ENCODE measurements around the gene CD209.

The CD209 gene

DNA sequence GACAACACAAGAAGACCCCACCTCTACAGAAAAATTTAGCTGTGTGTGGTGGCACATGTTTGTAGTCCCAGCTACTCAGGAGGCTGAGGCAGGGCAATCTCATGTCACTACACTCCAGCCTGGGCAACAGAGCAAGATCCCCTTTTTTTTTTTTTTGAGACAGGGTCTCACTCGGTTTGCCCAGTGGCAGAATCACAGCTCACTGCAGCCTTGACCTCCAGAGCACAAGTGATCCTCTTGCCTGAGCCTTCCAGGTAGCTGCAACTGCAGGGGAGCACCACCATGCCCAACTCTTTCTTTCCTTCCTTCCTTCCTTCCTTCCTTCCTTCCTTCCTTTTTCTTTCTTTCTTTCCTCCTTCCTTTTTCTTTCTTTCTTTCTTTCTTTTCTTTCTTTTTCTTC lies 11.2 kb downstream of the CD209 start:
- DNase-seq = no peak

DNA sequence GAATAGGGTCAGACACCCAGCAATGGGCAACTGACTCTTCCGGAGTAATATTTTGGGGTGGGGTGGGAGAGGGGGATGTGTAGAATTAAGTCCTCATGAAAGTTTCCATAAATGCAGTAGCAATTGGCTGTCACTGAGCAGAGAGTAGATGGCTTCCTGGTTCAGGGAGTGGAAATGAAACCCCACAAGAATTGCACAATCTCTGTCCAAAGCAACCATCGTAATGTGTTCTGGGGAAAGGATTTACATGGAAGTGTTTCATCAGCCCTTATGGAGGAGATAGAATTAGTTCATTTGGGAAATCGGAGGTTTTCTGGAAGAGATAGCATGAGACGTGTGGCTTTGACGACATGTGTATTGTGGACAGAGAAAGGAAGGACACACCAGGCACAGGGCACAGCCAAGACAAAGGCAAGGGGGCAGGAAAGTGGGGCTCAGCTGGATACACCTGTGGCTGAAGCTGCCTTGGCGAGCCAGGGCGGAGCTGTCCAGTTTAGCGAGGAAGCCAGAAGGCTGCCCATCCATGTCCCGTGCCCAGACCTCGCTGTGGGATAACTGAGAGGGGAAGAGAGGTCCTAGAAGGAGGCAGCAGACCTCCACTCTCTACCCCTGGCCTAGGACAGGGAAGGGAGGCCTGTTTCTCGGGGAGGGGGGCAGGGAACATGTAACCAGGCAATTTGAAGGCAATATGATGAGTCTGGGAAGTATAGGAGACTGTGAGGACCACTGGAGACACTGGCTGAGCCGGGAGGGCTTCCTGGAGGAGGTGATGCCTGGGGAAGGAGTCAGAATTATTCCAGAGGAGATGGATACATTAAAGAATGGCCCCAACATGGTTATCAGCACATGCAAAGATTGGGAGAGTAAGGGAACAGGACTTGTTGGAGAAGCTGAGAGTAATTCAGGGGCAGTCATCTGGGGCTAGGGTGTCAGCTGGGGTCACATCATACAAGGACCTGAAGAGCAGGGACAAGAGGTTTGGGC lies 12.8 kb downstream of the CD209 start:
- DNase-seq = no peak

DNA sequence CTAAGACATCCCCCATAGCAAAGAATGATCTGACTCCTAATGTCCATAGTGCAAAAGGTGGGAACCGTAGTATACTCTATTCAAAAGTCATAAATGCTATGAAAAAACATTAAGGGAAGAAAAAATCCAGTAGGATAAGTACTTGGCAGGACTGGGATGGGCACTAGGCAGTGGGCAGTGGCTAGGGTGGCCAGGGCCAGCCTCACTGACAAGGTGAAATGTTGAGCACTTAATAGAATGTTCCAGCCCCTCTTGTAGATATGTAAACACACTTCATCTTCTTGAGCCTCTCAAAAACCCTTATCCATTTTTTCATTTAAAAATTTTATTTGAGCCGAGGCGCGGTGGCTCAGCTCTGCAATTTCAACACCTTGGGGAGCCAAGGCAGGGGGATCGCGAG lies 14.0 kb downstream of the CD209 start:
- no peak for DNase-seq

GRCh38 chr19:7732045-7732444 lies 15.3 kb downstream of the CD209 start, which contains the start of gene CLEC4G:
TSS of gene CLEC4G (minus strand) at chr19:7732110. CDS start at chr19:7732102, 8 bp downstream.
- DNase-seq = no peak

DNA sequence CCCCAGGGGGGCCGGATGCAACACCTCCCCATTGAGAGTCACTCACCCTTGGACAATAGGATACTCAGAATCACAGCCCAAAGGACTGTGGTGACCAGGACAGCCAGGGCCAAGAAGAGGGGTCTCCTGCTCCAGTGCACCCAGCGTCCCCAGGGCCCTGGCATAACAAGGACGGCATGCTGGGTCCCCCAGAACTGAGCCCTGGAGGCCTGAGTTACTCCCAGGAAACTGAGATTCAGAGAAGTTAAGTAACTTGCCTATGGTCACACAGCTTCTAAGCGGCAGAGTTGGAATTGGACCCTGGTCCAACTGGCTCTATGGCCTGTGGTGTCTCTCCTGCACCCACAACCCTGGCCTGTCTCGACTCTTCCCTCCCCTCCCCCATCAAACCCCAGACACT lies 15.7 kb downstream of the CD209 start:
- no peak for DNase-seq

- no peak for DNase-seq
Measured at GRCh38 chr19:7731218-7731595, 16.1 kb downstream of the CD209 start.

DNA sequence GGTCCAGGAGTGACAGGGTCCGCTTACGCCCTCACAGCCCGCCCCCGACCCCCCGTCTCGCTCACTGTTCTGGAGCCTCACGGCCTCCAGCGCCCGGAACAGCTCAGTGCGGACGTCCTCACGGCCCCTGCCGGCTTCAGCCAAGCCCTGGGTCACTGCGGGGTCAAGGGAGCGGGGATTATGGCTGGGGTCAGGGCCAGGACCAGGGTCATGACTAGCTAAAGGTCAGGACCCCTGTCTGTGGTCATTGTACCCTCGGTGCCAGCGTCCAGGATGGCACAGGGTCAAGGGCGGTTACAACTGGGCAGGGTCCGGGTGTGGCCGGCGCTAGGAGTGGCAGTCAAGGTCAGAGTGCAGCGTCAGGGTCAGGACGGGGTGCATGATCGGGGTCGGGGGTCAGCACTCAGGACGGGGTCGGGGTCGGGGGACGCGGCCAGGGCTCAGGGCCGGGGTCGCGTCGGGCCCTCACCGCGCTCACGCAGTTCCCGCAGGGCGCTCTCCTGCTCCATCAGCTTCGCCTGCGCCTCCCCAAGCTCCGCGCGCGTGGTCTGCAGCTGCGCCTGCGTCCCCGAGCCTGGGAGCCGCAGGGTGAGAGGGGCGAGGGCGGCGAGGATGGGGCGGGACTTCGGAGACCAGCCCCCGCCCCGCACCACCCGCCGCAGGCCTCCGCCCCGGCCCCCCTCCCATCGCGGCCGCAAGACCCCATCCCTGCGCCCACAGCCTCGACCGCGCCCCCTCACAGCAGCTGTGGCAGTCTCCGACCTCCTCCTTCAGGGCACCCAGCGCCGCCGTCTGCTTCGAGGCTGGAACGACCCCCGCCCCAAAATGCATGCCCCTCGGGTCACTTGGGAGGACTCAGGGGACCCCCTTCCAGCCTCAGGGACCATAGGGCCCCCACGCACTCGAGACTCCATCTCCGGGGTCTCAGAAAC lies 16.8 kb downstream of the CD209 start:
- no peak for DNase-seq

DNA sequence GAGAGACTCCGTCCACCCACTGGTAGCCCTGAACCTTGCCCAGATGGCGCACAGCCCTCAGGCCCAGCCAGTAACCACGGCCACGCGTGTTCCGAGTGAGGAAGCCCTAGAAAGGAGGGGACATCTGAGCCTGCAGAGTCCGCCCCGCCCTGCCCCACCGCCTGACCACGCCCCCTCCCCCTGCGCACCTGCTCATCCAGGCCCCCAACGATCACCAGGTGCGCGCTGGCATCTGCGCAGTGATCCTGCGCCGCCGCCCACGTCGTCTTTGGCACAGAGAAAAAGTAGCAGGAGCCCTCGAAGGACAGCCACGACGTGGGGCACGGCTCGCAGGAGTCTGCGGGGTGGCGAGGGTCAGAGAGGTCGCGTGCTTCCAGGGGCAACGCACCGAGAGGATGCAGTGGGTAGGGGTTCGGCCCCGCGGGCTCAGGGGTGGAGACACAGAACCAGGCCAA lies 17.5 kb downstream of the CD209 start:
- DNase-seq = no peak

DNA sequence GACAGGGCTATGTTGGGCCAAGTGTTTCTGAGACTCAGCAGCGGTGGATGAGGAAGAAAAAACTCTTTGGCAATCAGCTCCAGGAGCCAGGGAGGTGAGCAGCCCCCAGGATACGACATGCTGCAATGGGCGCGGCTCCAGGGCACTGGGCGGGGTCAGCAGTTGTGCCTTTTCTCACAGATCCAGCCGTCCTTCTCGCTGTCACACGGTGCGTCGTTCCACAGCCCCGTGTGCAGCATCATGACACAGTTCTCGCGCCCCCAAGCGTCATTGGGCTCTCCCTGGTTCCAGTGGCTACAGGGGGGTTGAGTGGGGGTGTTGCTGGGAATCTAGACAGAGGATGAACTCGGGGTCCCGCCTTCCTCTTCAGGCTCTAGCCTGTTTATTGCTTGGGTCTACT lies 18.1 kb downstream of the CD209 start:
- DNase-seq = no peak

GRCh38 chr19:7725791-7726190 lies 21.5 kb downstream of the CD209 start:
- DNase-seq = no peak

- no peak for DNase-seq
Measured at GRCh38 chr19:7722231-7722651, 25.1 kb downstream of the CD209 start.

- no peak for DNase-seq
Measured at GRCh38 chr19:7720351-7720750, 27.0 kb downstream of the CD209 start.

- no peak for DNase-seq
Measured at GRCh38 chr19:7718668-7719067, 28.7 kb downstream of the CD209 start.

- DNase-seq = no peak
Measured at GRCh38 chr19:7716762-7717161, 30.6 kb downstream of the CD209 start.

- DNase-seq = no peak
Measured at GRCh38 chr19:7715671-7716070, 31.7 kb downstream of the CD209 start.

DNA sequence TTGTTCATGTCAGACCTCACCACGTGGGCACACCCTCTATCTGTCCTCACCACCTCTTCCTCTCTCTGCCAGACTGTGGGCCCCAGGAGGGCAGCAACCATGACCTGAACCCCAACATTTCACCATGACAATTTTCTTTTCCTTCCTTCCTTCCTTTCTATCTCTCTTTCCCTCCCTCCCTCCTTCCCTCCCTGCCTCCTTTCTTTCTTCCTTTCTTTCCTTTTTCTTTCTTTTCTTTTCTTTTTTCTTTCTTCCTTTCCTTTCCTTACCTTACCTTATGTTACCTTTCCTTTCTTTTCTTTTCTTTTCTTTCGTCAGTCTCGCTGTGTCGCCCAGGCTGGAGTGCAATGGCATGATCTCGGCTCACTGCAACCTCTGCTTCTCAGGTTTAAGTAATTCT lies 36.7 kb downstream of the CD209 start:
- DNase-seq = no peak

DNA sequence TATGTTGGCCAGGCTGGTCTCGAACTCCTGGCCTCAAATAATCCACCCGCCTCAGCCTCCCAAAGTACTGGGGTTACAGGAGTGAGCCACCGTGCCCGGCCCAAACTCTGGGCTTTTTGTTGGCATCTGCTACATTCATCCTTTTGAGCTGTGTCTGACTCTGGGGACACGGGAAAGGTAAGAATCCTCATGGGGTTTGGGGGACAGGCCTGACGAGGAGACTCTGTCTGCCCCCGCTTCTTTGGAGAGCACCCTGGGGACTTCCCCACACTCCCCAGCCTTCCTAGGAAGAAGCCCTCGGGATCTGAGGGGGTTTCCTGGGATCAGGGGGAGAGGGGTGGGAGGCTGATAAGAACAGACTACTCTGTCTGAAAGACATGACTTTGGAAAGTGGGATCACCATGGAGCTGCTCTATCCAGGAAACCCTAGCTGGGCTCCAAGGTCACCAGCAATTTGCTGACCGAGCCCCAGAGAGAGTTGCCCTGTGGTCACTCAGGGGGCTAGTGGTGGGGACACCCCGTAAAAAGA lies 37.3 kb downstream of the CD209 start:
- no peak for DNase-seq

- no peak for DNase-seq
Measured at GRCh38 chr19:7706955-7707456, 40.3 kb downstream of the CD209 start.

DNA sequence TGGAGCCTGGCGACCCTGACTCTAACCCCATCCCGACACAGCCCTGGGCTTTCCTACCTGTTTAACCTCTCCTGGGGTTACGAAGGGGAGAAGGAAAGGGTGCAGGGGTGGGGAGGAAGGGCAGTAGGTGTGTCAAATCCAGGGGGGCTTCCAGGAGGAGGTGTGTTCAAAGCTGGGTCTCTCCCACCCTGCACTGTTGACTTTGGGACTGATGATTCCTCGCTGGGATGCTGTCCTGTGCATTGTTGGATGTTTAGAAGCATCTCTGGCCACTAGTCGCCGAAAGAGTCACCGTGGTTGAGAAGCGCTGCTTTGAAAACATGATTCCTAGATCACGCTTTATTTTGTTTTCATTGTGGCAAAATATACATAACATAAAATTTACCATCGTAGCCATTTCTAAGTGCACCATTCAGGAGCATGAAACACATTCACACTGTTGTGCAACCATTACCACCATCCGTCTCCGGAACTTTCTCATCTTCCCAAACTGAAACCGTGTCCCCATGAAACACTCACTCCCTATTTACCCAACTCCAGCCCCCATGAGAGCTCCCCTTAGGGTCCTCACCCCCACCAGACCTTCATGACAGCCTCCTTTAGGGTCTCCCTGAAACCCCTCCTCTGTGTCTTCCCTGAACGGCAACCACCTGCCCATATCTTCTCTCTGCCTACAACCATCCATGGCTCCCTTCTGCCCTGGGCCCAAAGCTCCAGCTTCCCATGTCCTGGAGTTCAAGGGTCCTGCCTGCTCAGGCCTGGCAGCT lies 41.0 kb downstream of the CD209 start:
- DNase-seq = no peak

- DNase-seq = no peak
Measured at GRCh38 chr19:7705387-7706187, 41.7 kb downstream of the CD209 start.

Data from right hindlimb (tissue), 1 donor.